Subcutaneous abdominal adipose tissue (tissue), 5 donors: ENCODE results near the gene LHX3.

ENCODE experiments used
- H3K27ac ChIP-seq: one replicate; pipeline ENCODE4 v1.7.0; 2013; ENCODE audit warnings: low read depth, mild to moderate bottlenecking, inconsistent platforms, low read length, moderate library complexity
- H3K27me3 ChIP-seq, 5 donors: one replicate each; pipeline ENCODE4 v1.7.0; 2013; ENCODE audit warnings: low read length in 5 of 5, inconsistent platforms in 1 of 5; ENCODE audit not compliant: control insufficient read depth in 5 of 5, insufficient read depth in 4 of 5
- H3K36me3 ChIP-seq, 5 donors: one replicate each; pipeline ENCODE4 v1.7.0; 2013; ENCODE audit warnings: low read length in 5 of 5; ENCODE audit not compliant: control insufficient read depth in 5 of 5, insufficient read depth in 5 of 5
- H3K4me1 ChIP-seq, 5 donors: one replicate each; pipeline ENCODE4 v1.7.0; 2013; ENCODE audit warnings: low read length in 5 of 5, mild to moderate bottlenecking in 3 of 5, moderate library complexity in 1 of 5; ENCODE audit not compliant: control insufficient read depth in 5 of 5, insufficient read depth in 5 of 5
- H3K4me3 ChIP-seq, 5 donors: one replicate each; pipeline ENCODE4 v1.7.0; 2013; ENCODE audit warnings: low read length in 5 of 5, low read depth in 1 of 5
- H3K9ac ChIP-seq, 5 donors: one replicate each; pipeline ENCODE4 v1.7.0; 2013; ENCODE audit warnings: low read length in 5 of 5, mild to moderate bottlenecking in 4 of 5, moderate library complexity in 3 of 5
- H3K9me3 ChIP-seq, 5 donors: one replicate each; pipeline ENCODE4 v1.7.0; 2013; ENCODE audit warnings: low read length in 5 of 5; ENCODE audit not compliant: control insufficient read depth in 5 of 5
- donor health status: healthy.
- donor health status: healthy.
- donor health status: healthy.
- donor health status: healthy.
- donor health status: healthy.

LHX3 gene

DNA sequence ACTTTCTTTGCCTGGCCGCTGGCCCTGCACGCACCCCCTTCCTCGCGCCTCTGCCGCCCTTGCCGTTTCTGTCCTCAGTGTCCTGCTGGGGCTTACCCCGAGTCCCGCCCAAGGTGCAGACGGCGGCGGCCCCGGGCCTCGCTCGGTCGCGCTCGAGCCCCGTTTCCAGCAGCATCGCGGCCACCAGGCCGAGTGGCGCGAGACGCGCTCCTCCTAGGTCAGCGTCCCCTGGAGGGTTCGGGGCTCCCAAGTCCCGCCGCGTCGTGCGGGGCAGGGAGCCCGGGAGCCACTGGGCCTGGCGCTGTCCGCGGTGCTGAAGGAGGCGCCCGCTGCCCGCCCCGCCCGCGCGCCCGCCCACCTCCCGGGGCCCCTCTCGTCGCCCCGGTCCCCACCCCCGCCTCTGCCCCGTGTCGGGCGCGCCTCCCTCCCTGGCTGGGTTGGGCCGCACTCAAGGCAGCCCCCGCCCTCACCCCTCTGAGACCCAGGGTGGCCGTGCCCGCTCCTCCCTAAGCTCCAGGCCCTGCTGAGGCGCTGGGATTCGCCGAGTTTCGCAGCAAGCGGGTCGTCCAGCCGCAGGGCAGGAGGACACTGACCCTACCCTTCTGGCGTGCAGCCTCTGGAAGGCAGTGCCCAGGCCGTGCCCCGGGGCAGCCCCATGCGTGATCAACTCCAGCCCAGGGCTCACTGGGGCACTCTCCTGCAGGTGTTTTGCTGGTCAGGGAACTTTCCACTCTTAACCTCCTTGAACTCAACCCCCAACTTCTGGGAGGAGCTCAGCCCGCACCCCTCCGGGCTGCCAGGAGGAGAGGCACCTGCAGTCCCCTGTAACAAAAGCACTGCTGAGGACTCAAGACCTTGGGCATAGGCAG lies at the start of gene LHX3:
LHX3 (minus strand) TSS at position 291 of the 869 bp plus-strand sequence; CDS start at position 175, 116 bp downstream.
- H3K4me3 ChIP-seq = no peak within 1 kb of the TSS
- H3K27ac ChIP-seq = no peak within 1 kb of the TSS
- H3K9me3 ChIP-seq = no peaks in the 10 kb centered on the region
- H3K27me3 ChIP-seq = peaks cover 40 to 51% (median 46%) of the 10 kb centered on the region in 5 donors
- peaks cover 0 to 3% (median 0%) of the 10 kb centered on the region in 5 donors for H3K4me1 ChIP-seq
- peaks cover 0 to 23% (median 11%) of the 10 kb centered on the region in 5 donors for H3K36me3 ChIP-seq
- H3K9ac ChIP-seq = no peak within 1 kb of the TSS

DNA sequence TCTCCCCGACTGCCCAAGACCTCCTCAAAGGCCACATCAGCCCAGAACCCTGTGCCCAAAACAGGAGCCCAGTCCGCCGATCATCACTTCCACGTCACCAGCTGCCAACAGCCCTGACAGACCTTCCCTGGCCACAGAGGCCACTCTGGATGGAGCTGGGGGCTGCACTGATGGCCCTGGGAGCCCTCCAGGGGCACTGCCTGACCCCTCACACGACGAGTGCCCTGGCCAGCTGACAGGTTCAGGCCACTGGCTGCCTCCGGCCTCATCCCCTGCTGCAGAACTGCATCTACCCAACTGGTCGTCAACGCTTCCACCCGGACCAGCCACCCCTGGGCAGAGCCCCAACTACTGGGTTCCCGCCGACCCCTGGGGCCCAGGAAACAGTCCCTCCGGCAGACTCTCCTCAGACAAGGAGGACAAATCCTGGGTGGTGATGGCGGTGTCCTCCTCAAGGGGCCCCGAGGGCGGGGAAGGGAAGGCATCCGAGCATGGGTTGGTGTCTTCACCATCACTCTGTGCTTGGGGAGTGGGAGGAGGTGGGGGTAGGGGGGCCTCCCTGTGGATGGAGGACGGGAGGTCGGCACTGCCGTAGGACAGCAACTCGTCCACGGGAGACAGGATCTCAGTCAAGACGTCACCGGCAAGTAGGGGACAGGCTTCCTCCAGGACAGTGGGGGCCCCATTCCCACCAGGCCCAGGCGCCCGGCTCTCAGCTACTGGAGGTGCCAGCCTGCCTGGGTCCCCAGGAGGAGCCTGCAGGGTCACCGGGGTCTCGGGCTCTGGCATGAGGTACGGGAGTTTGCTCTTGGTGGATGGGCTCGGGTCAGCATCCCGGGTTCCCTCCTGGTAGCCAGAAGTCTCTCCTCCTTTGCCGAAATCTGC lies 48.6 kb upstream of the LHX3 start:
- H3K27me3 ChIP-seq = peaks cover 10 to 26% (median 19%) of the 10 kb centered on the region in 5 donors
- H3K4me1 ChIP-seq = peaks cover 2 to 13% (median 11%) of the 10 kb centered on the region in 5 donors
- no peak overlapping the region for H3K9ac ChIP-seq
- no peak overlapping the region for H3K4me3 ChIP-seq
- H3K27ac ChIP-seq = no peak overlapping the region
- no peaks in the 10 kb centered on the region for H3K36me3 ChIP-seq
- H3K9me3 ChIP-seq = no peaks in the 10 kb centered on the region

GRCh38 chr9:136252846-136253245 lies 47.9 kb upstream of the LHX3 start:
- H3K36me3 ChIP-seq = no peaks in the 10 kb centered on the region
- H3K27ac ChIP-seq = no peak overlapping the region
- peaks cover 10 to 26% (median 18%) of the 10 kb centered on the region in 5 donors for H3K27me3 ChIP-seq
- no peaks in the 10 kb centered on the region for H3K9me3 ChIP-seq
- H3K4me3 ChIP-seq = no peak overlapping the region
- no peak overlapping the region for H3K9ac ChIP-seq
- H3K4me1 ChIP-seq = peaks cover 2 to 13% (median 11%) of the 10 kb centered on the region in 5 donors

- Histone ChIP-seq H3K27ac (no peak overlapping the region), H3K9ac (no peak overlapping the region), H3K36me3 (no peaks in the 10 kb centered on the region), H3K9me3 (no peaks in the 10 kb centered on the region), H3K4me3 (no peak overlapping the region), H3K4me1 (peaks cover 2 to 13% (median 11%) of the 10 kb centered on the region in 5 donors), H3K27me3 (peaks cover 10 to 26% (median 14%) of the 10 kb centered on the region in 5 donors)
Observed at GRCh38 chr9:136252281-136252680, 47.4 kb upstream of the LHX3 start.

GRCh38 chr9:136251264-136252115 lies 46.6 kb upstream of the LHX3 start:
- Histone ChIP-seq H3K4me3 (no peak overlapping the region), H3K27ac (no peak overlapping the region), H3K4me1 (peaks cover 2 to 13% (median 11%) of the 10 kb centered on the region in 5 donors), H3K9me3 (no peaks in the 10 kb centered on the region), H3K27me3 (peaks cover 10 to 26% (median 14%) of the 10 kb centered on the region in 5 donors), H3K9ac (no peak overlapping the region), H3K36me3 (no peaks in the 10 kb centered on the region)

GRCh38 chr9:136250676-136251075 lies 45.7 kb upstream of the LHX3 start:
- no peaks in the 10 kb centered on the region for H3K36me3 ChIP-seq
- peaks cover 4 to 21% (median 11%) of the 10 kb centered on the region in 5 donors for H3K27me3 ChIP-seq
- no peak overlapping the region for H3K27ac ChIP-seq
- H3K9me3 ChIP-seq = no peaks in the 10 kb centered on the region
- no peak overlapping the region for H3K9ac ChIP-seq
- H3K4me1 ChIP-seq = peaks cover 2 to 17% (median 14%) of the 10 kb centered on the region in 5 donors
- no peak overlapping the region for H3K4me3 ChIP-seq

DNA sequence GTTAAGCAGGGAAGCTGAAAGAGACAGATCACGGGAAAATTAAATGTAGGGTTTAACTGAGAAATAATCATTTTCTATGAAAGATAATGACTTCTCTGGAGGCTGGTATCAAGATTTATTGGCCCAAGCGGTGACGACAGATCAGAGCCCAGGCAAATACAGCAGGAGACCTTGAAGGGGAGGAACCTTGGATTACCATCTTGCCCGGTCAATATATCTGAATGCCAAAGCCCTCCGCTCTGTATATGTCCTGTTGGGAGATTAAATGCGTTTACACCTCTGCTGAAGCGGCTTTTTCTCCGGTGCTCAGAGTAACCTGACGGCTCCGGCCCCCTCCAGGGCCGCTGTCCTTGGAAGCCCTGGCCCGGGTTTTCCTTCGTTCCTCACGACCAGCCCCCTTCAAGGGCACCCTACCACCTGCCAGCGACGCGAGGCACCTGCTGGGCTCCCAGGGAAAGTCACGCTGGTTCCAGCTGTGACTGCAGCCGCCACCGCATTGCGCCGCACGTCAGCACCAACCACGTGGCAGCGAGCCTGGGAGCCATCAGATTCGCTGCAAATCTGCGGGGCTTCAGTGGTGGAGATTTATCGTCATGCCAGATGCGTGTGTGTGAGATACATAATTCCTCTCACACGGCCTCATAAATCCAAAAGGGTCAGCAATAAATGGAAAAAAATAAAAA lies 45.1 kb upstream of the LHX3 start:
- Histone ChIP-seq H3K4me1 (peaks cover 2 to 16% (median 13%) of the 10 kb centered on the region in 5 donors), H3K36me3 (no peaks in the 10 kb centered on the region), H3K4me3 (no peak overlapping the region), H3K9me3 (no peaks in the 10 kb centered on the region), H3K27ac (no peak overlapping the region), H3K27me3 (peaks cover 4 to 17% (median 8%) of the 10 kb centered on the region in 5 donors), H3K9ac (no peak overlapping the region)

- H3K4me1 ChIP-seq = peaks cover 4 to 16% (median 14%) of the 10 kb centered on the region in 5 donors
- no peaks in the 10 kb centered on the region for H3K36me3 ChIP-seq
- H3K27me3 ChIP-seq = peaks cover 4 to 14% (median 8%) of the 10 kb centered on the region in 5 donors
- H3K9ac ChIP-seq = no peak overlapping the region
- H3K4me3 ChIP-seq = no peak overlapping the region
- H3K9me3 ChIP-seq = no peaks in the 10 kb centered on the region
- H3K27ac ChIP-seq = no peak overlapping the region
Observed at GRCh38 chr9:136248951-136249876, 44.3 kb upstream of the LHX3 start.
